ENCODE results near the gene ATP6V0A4.

ATP6V0A4 gene

GRCh38 chr7:138796038-138796615, 1.9 kb downstream of the ATP6V0A4 start:
- H3K4me3 ChIP-seq (replicated peaks; ENCODE audit: low read depth, low read length) = no peak overlapping the region
- no peak for TF ChIP-seq CTCF (IDR thresholded peaks at IDR 0.05; ENCODE audit: low read length, missing control alignments)
- DNase-seq (ENCODE audit: low read depth) = no peak

- TF ChIP-seq CTCF (IDR thresholded peaks at IDR 0.05; ENCODE audit: low read length, missing control alignments) = no peak
- DNase-seq (ENCODE audit: low read depth) = peak; percentile 39
Measured at GRCh38 chr7:138785587-138786437, 12.2 kb downstream of the ATP6V0A4 start.

GRCh38 chr7:138784692-138785091, 13.3 kb downstream of the ATP6V0A4 start:
- no peak for TF ChIP-seq CTCF (IDR thresholded peaks at IDR 0.05; ENCODE audit: low read length, missing control alignments)
- H3K4me3 ChIP-seq (replicated peaks; ENCODE audit: low read depth, low read length) = no peak overlapping the region
- no peak for DNase-seq (ENCODE audit: low read depth)

More at GRCh38 chr7:138785587-138786437, 12.2 kb downstream of the ATP6V0A4 start:
- H3K4me3 ChIP-seq (replicated peaks; ENCODE audit: low read depth, low read length) = no peak overlapping the region

- DNase-seq (ENCODE audit: low read depth) = no peak
- H3K4me3 ChIP-seq (replicated peaks; ENCODE audit: low read depth, low read length) = no peak overlapping the region
- TF ChIP-seq CTCF (IDR thresholded peaks at IDR 0.05; ENCODE audit: low read length, missing control alignments) = no peak
Measured at GRCh38 chr7:138781004-138781403, 17.0 kb downstream of the ATP6V0A4 start.

- no peak for DNase-seq (ENCODE audit: low read depth)
- TF ChIP-seq CTCF (IDR thresholded peaks at IDR 0.05; ENCODE audit: low read length, missing control alignments) = no peak
- no peak overlapping the region for H3K4me3 ChIP-seq (replicated peaks; ENCODE audit: low read depth, low read length)
Measured at GRCh38 chr7:138776166-138776833, 21.7 kb downstream of the ATP6V0A4 start.

GRCh38 chr7:138773817-138774216, 24.2 kb downstream of the ATP6V0A4 start:
- TF ChIP-seq CTCF (IDR thresholded peaks at IDR 0.05; ENCODE audit: low read length, missing control alignments) = no peak
- DNase-seq (ENCODE audit: low read depth) = no peak
- no peak overlapping the region for H3K4me3 ChIP-seq (replicated peaks; ENCODE audit: low read depth, low read length)

Data from fibroblast of pulmonary artery (primary cell).